NCI-H2107 treated with DMSO at 0.1 percent for 48 hours (cell line): ENCODE measurements around the gene MUS81.

ENCODE experiments used
- DNase-seq: peaks from one replicate; lab custom pipeline; 2025; ENCODE audit not compliant: unreplicated experiment; lab: John Stamatoyannopoulos, UW

Gene MUS81

GRCh38 chr11:65871811-65872548, 11.7 kb downstream of the MUS81 start:
- DNase-seq, result no peak

GRCh38 chr11:65872586-65873317, 12.5 kb downstream of the MUS81 start, which contains the start of gene EFEMP2:
Gene EFEMP2 (minus strand): TSS chr11:65872800. CDS start chr11:65872354, 446 bp downstream.
- DNase-seq, result no peak

DNA sequence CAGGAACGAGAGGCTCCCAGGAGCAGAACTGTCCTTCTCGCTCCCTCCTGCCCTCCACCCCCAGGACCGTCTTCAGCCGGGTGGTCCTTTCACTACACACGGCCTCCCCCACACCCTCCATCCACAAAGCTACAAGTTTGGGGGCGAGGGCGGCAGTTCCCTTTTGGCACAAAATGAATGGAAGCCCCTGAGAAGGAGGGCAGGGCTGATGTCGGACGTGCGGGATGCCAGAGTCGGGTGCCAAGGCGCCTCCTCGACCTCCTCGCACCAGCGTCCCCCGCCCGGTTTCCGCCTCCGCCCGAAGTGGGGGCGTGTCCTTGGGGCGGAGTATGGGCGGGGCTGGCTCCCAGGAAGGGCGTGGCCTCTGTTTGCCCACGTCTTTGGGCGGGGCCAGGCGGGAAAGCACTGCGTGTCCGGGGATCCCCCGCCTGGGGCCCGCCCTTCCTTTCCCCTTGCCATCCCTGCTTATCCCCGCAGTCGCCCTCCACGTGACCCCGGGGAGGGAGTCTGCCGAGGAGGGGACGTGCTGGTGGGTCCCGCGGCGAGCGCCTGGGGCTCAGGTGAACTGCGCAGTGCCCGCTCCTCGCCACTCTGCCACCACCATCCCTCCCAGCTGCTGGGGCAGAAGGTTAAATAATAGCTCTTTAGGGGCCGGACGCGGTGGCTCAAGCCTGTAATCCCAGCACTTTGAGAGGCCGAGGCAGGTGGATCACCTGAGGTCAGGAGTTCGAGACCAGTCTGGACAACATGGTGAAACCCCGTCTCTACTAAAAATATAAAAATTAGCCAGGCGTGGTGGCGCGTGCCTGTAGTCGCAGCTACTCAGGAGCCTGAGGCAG, 13.3 kb downstream of the MUS81 start:
- DNase-seq, result peak; percentile 30

DNA sequence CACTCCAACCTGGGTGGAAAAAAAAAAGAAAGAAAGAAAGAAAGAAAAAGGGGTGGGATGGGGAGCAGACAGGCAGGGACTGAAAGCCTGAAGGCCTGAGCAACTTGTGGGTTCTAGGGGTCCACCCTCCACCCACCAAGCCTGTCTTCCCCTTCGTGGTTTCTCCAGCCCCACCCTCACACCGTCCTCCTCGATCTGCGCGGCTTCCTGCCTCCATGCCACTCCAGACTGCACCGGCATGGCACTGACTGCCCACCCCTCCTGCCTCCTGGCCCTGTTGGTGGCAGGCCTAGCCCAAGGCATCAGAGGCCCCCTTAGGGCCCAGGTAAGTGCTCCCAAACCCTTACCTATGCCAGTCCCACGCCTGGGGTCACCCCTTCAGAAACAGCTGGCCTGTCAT, 19.4 kb downstream of the MUS81 start, which contains the start of gene CTSW:
Gene CTSW (plus strand): TSS at position 221 of the 400 bp plus-strand sequence. CDS start 18 bp downstream, at position 239.
- no peak for DNase-seq

DNA sequence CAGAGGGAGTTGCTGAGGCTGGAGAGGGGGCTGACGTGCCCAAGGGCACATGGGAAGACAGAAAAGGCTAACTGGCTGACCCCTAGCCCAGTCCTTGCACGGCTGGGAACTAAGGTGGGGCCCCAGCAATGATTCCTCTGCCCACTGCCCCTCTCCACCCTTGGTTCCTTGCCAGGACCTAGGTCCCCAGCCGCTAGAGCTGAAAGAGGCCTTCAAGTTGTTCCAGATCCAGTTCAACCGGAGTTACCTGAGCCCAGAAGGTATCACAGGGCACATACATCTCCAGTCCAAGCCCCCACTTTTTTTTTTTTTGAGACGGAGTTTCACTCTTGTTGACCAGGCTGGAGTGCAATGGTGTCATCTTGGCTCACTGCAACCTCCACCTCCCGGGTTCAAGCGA, 19.8 kb downstream of the MUS81 start:
- DNase-seq, result no peak

DNA sequence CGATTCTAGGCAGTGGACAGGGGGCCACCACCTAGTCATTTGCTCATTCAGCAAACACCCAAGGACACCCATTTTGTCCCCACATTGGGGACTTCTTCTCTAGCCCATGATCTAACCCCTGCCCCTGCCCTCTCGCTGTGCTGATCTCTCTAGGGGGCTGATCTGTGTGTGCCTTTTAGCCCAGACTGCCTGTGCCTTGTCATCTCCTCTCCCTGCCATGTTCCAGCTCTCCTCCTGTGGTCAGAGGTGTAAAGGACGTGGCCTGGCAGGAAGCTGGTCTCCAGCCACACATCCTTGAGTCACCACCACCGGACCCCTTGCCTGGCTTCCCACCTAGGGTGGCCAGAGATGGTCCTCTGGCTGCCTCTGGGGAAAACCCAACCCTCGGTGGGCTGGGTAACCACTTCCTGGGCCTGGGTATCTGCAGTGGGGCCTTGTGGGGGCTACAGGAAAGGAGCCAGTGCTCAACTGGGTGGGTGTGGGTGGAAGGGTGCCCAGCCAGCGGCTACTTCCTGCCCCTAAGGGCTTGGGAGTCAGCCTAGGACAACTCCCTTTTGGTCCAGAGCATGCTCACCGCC, 20.7 kb downstream of the MUS81 start:
- DNase-seq, result no peak

DNA sequence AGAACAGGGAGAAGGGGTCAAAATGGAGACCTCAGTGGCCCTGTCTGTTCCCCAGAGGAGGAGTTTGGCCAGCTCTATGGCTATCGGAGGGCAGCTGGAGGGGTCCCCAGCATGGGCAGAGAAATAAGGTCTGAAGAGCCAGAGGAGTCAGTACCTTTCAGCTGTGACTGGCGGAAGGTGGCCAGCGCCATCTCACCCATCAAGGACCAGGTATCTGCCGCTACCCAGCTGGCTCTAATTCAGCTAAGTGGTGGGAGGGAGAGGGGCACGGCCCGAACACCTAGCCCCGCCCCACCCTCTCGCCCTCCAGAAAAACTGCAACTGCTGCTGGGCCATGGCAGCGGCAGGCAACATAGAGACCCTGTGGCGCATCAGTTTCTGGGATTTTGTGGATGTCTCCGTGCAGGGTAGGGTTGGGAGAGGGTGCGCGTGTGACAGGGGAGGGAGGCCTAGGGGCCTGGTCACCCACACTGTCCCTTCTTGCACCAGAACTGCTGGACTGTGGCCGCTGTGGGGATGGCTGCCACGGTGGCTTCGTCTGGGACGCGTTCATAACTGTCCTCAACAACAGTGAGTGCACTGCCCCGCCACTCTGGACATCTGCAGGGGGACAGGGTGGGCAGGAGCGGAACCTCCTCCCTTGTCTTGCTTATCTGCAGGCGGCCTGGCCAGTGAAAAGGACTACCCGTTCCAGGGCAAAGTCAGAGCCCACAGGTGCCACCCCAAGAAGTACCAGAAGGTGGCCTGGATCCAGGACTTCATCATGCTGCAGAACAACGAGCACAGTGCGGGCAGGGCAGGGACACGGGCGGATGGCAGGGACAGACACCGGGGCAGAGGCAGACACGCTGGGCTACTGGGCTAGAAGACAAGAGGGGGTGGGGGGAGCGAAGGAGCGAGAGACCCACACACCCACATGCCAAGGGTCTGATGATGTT, 22.2 kb downstream of the MUS81 start:
- no peak for DNase-seq

DNA sequence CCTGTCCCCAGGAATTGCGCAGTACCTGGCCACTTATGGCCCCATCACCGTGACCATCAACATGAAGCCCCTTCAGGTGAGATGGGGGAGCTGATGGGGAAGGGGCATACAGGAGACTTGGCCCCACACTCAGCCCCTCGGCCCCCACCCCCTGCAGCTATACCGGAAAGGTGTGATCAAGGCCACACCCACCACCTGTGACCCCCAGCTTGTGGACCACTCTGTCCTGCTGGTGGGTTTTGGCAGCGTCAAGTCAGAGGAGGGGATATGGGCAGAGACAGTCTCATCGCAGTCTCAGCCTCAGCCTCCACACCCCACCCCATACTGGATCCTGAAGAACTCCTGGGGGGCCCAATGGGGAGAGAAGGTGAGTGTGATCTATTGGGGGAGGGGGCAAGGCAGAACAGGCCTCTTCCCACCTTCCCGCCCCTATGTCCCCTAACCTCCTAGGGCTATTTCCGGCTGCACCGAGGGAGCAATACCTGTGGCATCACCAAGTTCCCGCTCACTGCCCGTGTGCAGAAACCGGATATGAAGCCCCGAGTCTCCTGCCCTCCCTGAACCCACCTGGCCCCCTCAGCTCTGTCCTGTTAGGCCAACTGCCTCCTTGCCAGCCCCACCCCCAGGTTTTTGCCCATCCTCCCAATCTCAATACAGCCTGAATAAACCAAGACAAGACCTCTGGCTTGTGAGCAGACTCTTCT, 23.0 kb downstream of the MUS81 start:
- DNase-seq, result no peak

DNA sequence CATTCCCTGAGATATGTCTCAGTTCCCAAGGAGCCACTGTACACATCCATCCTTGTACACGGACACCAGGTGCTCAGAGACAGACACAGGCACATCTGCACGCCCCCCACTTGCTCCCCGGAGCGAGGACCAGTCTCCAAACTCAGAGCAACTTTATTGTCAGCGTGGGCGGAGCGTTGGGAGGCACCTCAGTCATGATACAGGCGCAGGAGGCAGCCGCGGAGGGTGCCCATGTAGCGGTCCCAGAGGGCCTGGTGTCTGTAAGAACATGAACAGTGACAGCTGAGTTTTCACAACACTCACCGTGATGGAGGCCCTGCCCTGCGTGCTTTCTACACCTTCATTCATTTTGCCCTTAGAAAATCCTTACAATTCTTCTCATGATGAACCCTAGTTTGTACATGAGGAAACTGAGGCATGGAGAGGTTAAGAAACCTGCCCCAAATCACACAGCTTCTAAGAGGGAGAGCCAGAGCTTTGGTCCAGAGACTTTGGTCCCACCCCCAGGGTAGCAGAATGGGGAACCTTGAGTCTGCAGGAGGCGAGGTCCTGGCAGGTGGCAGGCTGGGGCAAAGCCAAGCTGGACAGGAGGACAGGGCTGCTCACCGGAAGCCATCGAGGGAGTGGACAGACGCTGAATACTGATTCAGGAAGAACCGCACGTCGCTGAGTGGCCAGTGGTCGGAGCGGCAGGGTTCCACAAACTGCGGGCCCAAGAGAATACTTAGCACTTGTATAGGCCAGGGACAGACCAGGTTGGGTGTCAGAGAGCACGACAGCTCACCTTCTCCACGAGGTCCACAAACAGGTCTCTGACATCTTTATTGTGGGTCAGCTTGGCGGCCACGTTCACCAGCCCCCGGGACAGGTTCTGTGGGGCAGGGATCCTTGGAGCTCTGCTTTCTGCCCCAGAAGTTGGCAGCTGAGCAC, 23.8 kb downstream of the MUS81 start:
- no peak for DNase-seq

DNA sequence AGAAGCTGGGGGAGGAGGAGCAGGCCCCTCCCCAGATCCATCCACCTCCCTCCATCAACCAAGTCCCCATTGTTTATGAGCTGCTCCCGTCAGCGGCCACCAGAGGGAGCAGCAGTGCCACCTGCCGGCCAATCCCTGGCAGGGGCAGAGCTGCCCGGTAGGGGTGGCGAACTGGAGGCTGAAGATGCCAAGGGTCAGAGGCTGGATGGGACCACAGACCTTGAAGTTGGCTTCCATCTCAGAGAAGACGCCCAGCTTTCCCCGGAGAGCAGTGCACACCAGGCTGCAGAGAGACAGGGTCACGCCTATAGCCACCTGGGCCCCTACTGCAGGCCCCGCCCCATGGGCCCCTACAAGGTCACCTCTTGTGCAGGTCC, 24.5 kb downstream of the MUS81 start:
- DNase-seq, result peak; percentile 60

DNA sequence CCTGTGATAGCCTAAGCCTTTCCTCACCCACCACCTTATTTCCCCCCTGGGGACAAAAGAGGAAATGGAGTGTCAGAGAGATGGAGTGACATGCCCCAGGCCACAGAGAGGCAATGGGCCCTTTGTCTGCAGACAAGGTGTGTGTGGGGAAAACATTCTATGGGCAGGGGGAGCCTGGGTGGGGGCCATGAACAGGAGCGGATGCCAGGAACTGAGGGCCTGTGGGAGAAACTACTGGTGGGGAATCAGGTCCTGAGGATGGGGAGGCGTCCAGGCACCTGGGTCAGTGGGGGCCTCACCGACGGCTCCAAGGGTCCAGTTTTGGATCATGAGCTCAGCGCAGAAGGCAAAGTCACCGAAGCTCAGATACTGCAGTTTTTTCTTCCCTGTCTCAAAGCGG, 25.0 kb downstream of the MUS81 start:
- no peak for DNase-seq

DNA sequence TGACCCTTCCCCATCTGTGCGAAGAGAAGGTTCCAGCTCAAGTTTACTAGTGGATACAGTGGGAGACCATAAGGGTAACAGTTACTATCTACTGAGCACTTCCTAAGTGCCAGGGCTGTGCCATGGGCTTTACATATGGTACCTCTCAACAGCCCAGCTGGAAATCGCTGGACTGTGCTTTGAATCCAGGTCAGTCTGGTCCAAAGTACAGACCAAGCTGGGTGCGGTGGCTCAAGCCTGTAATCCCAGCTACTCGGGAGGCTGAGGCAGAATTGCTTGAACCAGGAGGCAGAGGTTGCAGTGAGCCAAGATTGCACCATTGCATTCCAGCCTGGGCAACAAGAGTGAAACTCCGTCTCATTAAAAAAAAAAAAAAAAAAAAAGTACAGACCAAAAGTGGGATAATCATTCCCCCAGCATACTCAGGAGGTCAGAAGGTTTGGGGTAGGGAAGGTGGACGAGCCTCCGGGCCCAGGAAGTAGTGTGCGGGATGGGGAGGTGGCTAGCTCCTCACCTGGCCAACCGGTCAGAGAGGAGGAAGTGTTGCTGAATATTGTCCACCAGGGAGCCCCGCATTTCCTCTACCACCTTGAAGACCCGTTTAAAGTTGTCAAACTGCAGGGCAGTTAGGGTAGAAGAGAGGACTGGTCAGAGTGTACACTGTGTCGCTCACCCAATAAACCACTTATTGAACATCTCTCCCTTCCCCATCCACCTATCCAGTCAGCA, 25.7 kb downstream of the MUS81 start:
- DNase-seq, result no peak

DNA sequence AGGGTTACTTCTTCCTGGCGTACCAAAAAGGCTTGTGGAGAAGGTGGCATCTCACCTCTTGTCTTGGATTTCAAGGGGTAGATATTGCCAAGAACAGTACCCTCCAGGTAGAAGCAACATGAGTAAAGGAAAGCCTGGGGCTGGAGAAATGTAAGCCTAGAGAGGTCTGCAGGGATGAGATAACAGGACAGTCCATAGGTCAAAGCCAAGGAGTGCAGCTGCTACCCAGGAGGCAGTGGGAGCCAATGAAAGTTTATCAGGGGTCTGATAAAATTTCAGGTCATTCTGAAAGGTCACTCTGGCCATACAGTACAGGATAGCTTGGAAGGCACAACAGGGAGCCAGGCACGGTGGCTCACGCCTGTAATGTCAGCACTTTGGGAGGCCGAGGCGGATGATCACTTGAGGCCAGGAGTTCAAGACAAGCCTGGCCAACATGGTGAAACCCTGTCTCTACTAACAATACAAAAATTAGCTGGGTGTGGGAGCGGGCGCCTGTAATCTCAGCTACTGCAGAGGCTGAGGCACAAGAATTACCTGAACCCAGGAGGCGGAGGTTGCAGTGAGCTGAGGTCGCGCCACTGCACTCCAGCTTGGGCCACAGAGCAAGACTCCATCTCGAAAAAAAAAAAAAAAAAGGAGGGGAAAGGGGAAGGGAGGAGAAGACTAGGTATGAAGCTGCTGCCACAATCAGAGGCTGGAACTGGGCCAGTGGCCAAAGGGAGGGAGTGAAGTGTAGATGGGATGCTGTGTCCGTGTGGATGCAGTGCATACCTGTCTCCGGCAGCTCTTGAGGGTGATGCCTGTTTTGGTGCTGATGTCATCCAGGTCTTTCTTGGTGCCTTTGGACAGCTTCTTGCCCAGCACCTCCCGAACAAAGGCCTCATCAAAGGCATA, 26.8 kb downstream of the MUS81 start:
- DNase-seq, result no peak

GRCh38 chr11:65887723-65888162, 27.5 kb downstream of the MUS81 start:
- DNase-seq, result peak; percentile 44

GRCh38 chr11:65888163-65888814, 28.1 kb downstream of the MUS81 start, which contains the start of gene FIBP:
Gene FIBP (minus strand): TSS chr11:65888471. CDS start chr11:65888418, 53 bp downstream.
- peak; percentile 81 for DNase-seq
